ENCODE data around the gene TRIM2.

TRIM2 gene

GRCh38 chr4:153372967-153373562, 168.8 kb downstream of the TRIM2 start:
- no peak overlapping the region for H3K27ac ChIP-seq
- TF ChIP-seq CTCF (IDR thresholded peaks at IDR 0.05) = no peak

GRCh38 chr4:153374442-153374841, 170.2 kb downstream of the TRIM2 start:
- Histone ChIP-seq H3K27ac (no peak overlapping the region), H3K4me3 (ENCODE audit: low read depth, low read length) (no peak overlapping the region), H3K36me3 (ENCODE audit: control insufficient read depth, insufficient read depth, low read length) (no peaks in the 10 kb centered on the region), H3K9ac (no peak overlapping the region), H3K27me3 (ENCODE audit: control insufficient read depth, insufficient read depth, low read length) (no peaks in the 10 kb centered on the region), H3K4me2 (ENCODE audit: low read length) (no peak overlapping the region), H3K79me2 (no peaks in the 10 kb centered on the region), H3K9me3 (ENCODE audit: control insufficient read depth, low read length) (no peaks in the 10 kb centered on the region), H3K4me1 (no peaks in the 10 kb centered on the region), H2AFZ (no peak overlapping the region)
- no peak for TF ChIP-seq CTCF (IDR thresholded peaks at IDR 0.05)

More at GRCh38 chr4:153372967-153373562, 168.8 kb downstream of the TRIM2 start:
- Histone ChIP-seq H3K79me2 (no peaks in the 10 kb centered on the region), H3K4me3 (ENCODE audit: low read depth, low read length) (no peak overlapping the region), H3K4me1 (no peaks in the 10 kb centered on the region), H2AFZ (no peak overlapping the region), H3K4me2 (ENCODE audit: low read length) (no peak overlapping the region), H3K9ac (no peak overlapping the region), H3K9me3 (ENCODE audit: control insufficient read depth, low read length) (no peaks in the 10 kb centered on the region), H3K27me3 (ENCODE audit: control insufficient read depth, insufficient read depth, low read length) (no peaks in the 10 kb centered on the region), H3K36me3 (ENCODE audit: control insufficient read depth, insufficient read depth, low read length) (no peaks in the 10 kb centered on the region)

GRCh38 chr4:153375303-153375702, 171.1 kb downstream of the TRIM2 start:
- Histone ChIP-seq H3K27me3 (ENCODE audit: control insufficient read depth, insufficient read depth, low read length) (no peaks in the 10 kb centered on the region), H3K9me3 (ENCODE audit: control insufficient read depth, low read length) (no peaks in the 10 kb centered on the region), H3K4me3 (ENCODE audit: low read depth, low read length) (no peak overlapping the region), H3K79me2 (no peaks in the 10 kb centered on the region), H3K9ac (no peak overlapping the region), H3K4me1 (no peaks in the 10 kb centered on the region), H3K4me2 (ENCODE audit: low read length) (no peak overlapping the region), H2AFZ (no peak overlapping the region), H3K27ac (no peak overlapping the region), H3K36me3 (ENCODE audit: control insufficient read depth, insufficient read depth, low read length) (no peaks in the 10 kb centered on the region)
- no peak for TF ChIP-seq CTCF (IDR thresholded peaks at IDR 0.05)

GRCh38 chr4:153383131-153383530, 178.9 kb downstream of the TRIM2 start:
- no peaks in the 10 kb centered on the region for H3K36me3 ChIP-seq (ENCODE audit: control insufficient read depth, insufficient read depth, low read length)
- no peaks in the 10 kb centered on the region for H3K27me3 ChIP-seq (ENCODE audit: control insufficient read depth, insufficient read depth, low read length)
- H3K27ac ChIP-seq = no peak overlapping the region
- no peaks in the 10 kb centered on the region for H3K4me1 ChIP-seq
- no peaks in the 10 kb centered on the region for H3K9me3 ChIP-seq (ENCODE audit: control insufficient read depth, low read length)
- H3K4me3 ChIP-seq (ENCODE audit: low read depth, low read length) = no peak overlapping the region
- H3K4me2 ChIP-seq (ENCODE audit: low read length) = no peak overlapping the region
- H3K9ac ChIP-seq = no peak overlapping the region
- H2AFZ ChIP-seq = no peak overlapping the region
- H3K79me2 ChIP-seq = no peaks in the 10 kb centered on the region
- TF ChIP-seq CTCF (IDR thresholded peaks at IDR 0.05) = no peak

GRCh38 chr4:153384160-153384559, 179.9 kb downstream of the TRIM2 start:
- Histone ChIP-seq H3K4me3 (ENCODE audit: low read depth, low read length) (no peak overlapping the region), H3K9ac (no peak overlapping the region), H3K9me3 (ENCODE audit: control insufficient read depth, low read length) (no peaks in the 10 kb centered on the region), H3K27me3 (ENCODE audit: control insufficient read depth, insufficient read depth, low read length) (no peaks in the 10 kb centered on the region), H3K27ac (no peak overlapping the region), H3K4me1 (no peaks in the 10 kb centered on the region), H3K4me2 (ENCODE audit: low read length) (no peak overlapping the region), H2AFZ (no peak overlapping the region), H3K36me3 (ENCODE audit: control insufficient read depth, insufficient read depth, low read length) (no peaks in the 10 kb centered on the region), H3K79me2 (no peaks in the 10 kb centered on the region)
- TF ChIP-seq CTCF (IDR thresholded peaks at IDR 0.05) = no peak
